Measurements from ENCODE around the gene TCERG1L. TPM values are rescaled to one million over a fixed set of nuclear protein-coding genes. Genes with fewer than 3 reads are reported as not detected.

Gene TCERG1L
- not detected in 2 replicates for total RNA-seq

DNA sequence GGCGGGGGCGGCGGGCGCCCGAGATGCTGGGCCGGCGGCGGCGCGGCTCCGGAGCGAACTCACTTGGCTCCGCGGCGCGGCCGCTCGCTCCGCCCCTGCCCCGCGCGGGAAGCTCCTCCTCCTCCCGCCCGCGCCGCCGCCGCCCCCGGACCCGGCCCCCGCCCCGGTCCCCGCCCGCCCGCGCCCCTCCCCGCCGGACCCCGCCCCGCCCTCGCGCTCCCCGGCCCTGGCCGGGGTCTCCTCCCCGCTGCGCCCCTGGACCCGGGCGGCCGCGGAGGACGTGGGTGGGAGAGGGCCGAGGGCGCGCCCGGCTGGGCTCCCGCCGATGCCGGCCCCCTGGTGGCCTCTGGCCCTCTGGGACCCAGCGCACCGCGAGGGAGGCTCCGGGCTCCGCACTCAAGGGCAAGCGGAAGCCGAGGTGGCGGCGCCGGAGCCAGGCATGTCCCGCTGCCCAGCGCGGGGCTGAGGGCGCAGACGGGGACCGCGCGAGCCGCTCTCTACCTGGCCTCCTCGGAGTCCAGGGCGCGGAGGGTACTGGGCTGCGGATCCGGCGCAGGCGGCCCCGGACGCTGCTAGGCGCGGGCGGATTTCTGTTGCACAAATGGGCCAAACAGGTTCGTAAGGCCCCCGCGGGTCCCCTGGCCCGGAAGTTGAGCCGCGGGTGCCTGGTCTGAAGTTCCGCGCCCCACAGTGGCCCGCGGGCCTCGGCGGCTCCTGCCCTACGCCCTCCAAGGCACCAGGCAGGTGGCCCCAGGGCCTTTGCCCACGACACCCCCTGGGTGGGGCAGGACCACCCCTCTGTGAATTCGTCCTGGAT, at the start of gene TCERG1L:
TSS of gene TCERG1L (minus strand) at position 61 of the 817 bp plus-strand sequence. CDS start 86 bp downstream, outside the sequence.

Measured in smooth muscle cell of trachea (primary cell).